ENCODE results near the gene NALF2.

- no peak for TF ChIP-seq CTCF (IDR thresholded peaks at IDR 0.05; ENCODE audit: insufficient read depth, low read depth, low read length)
- no peak for TF ChIP-seq EZH2 (IDR thresholded peaks at IDR 0.05; ENCODE audit: insufficient read depth, low read length)
These were observed 2.7 kb downstream of the NALF2 start for GRCh38 chrX:69506617-69507499.

All from astrocyte (in vitro differentiated cells and primary cell).